K562 (cell line): ENCODE measurements around the gene MAP1S. TPM values are rescaled to one million over a fixed set of nuclear protein-coding genes. Genes with fewer than 3 reads are reported as not detected.

Source experiments
- CBFA2T2 ChIP-seq: fragments of 450-650 bp; conservative IDR thresholded peaks from 2 replicates; pipeline ENCODE4 v1.6.1; 2017; ENCODE audit warnings: mild to moderate bottlenecking
- CHD2 ChIP-seq: IDR thresholded peaks from 2 replicates; pipeline ENCODE4 v1.6.1; 2011; ENCODE audit warnings: low read depth, low read length
- COPS2 ChIP-seq: fragments of 450-650 bp; conservative IDR thresholded peaks from 2 replicates; pipeline ENCODE4 v1.6.1; 2016; ENCODE audit warnings: mild to moderate bottlenecking, moderate library complexity
- CREM ChIP-seq: IDR thresholded peaks from 2 replicates; pipeline ENCODE4 v1.6.1; 2014; ENCODE audit warnings: antibody characterized with exemption, low read depth
- E2F6 ChIP-seq, 2 experiments: IDR thresholded peaks; 2 replicates each; pipeline ENCODE4 v1.6.1; 2011; ENCODE audit warnings: borderline replicate concordance in 1 of 2, control low read depth in 1 of 2, low read depth in 1 of 2, low read length in 1 of 2, mild to moderate bottlenecking in 1 of 2, mixed read lengths in 1 of 2, moderate library complexity in 1 of 2; ENCODE audit not compliant: insufficient read depth in 1 of 2, insufficient read length in 1 of 2, poor library complexity in 1 of 2, severe bottlenecking in 1 of 2; ENCODE audit errors: extremely low read depth in 1 of 2
- FOS ChIP-seq: IDR thresholded peaks from 3 replicates; pipeline ENCODE4 v1.6.1; 2011; ENCODE audit not compliant: insufficient read length; ENCODE audit errors: extremely low read depth
- GABPA ChIP-seq: fragments of 200-800 bp; sonication (Bioruptor generic); conservative IDR thresholded peaks from 2 replicates; pipeline ENCODE4 v1.6.1; 2016; ENCODE audit warnings: low read depth, missing genetic modification characterization, missing compliant biosample characterization
- GATAD2B ChIP-seq: fragments of 450-650 bp; IDR thresholded peaks from 2 replicates; pipeline ENCODE4 v1.6.1; 2017; ENCODE audit warnings: mild to moderate bottlenecking, borderline replicate concordance
- HINFP ChIP-seq: fragments of 450-650 bp; conservative IDR thresholded peaks from 2 replicates; pipeline ENCODE4 v1.6.1; 2016; ENCODE audit warnings: missing genetic modification characterization, low read depth, mild to moderate bottlenecking, control low read depth, missing compliant biosample characterization
- HLTF ChIP-seq: fragments of 450-650 bp; IDR thresholded peaks from 2 replicates; pipeline ENCODE4 v1.6.1; 2016
- KDM1A ChIP-seq, 2 experiments: fragments of 450-650 bp; IDR thresholded peaks; 2 replicates each; pipeline ENCODE4 v1.6.1; 2016; ENCODE audit warnings: mild to moderate bottlenecking in 2 of 2
- MBD2 ChIP-seq: sonication (generic); IDR thresholded peaks from 2 replicates; pipeline ENCODE4 v1.6.1; 2016; ENCODE audit warnings: low read depth, borderline replicate concordance
- MYC ChIP-seq, 2 experiments: fragments of 250-450 bp in 1 of 2; sonication (Bioruptor Pico) in 1 of 2; IDR thresholded peaks; 2 replicates each; pipeline versions ENCODE4 v1.5.1 to v1.6.1; 2012 to 2021; ENCODE audit warnings: low read depth in 2 of 2, borderline replicate concordance in 1 of 2, improper control_type of control experiment in 1 of 2, low read length in 1 of 2, mild to moderate bottlenecking in 1 of 2, moderate library complexity in 1 of 2
- NFRKB ChIP-seq: fragments of 450-650 bp; IDR thresholded peaks from 2 replicates; pipeline ENCODE4 v1.6.1; 2016; ENCODE audit warnings: low read depth
- PRPF4 ChIP-seq: fragments of 200-400 bp; formaldehyde crosslinking; IDR thresholded peaks from one replicate; pipeline ENCODE4 v1.6.1; 2017; ENCODE audit warnings: low read length, low read depth, mild to moderate bottlenecking; ENCODE audit not compliant: insufficient read depth, poor library complexity, severe bottlenecking
- PTBP1 ChIP-seq: fragments of 200-400 bp; formaldehyde crosslinking; IDR thresholded peaks from 2 replicates; pipeline ENCODE4 v1.6.1; 2017; ENCODE audit warnings: low read depth, low read length
- RAD51 ChIP-seq: fragments of 450-650 bp; IDR thresholded peaks from 2 replicates; pipeline ENCODE4 v1.7.1; 2016; ENCODE audit warnings: low read depth, mild to moderate bottlenecking, borderline replicate concordance
- RB1 ChIP-seq: fragments of 450-650 bp; IDR thresholded peaks from 2 replicates; pipeline ENCODE4 v1.6.1; 2017; ENCODE audit warnings: low read depth, mild to moderate bottlenecking
- RHOXF2B ChIP-seq: fragments of 250-450 bp; sonication (Bioruptor Pico); conservative IDR thresholded peaks from 2 replicates; pipeline ENCODE4 v1.5.1; 2021
- SMARCA5 ChIP-seq: fragments of 450-650 bp; IDR thresholded peaks from 2 replicates; pipeline ENCODE4 v1.6.1; 2016
- TEAD1 ChIP-seq, 2 experiments: fragments of 450-650 bp in 1 of 2; sonication (generic) in 1 of 2; formaldehyde crosslinking; IDR thresholded peaks; 2 replicates each; pipeline versions ENCODE4 v1.4.0 to v1.8.0; 2020 to 2022; ENCODE audit warnings: mild to moderate bottlenecking in 2 of 2, missing genetic modification reagents in 1 of 2
- TEAD4 ChIP-seq, 2 experiments: sonication (generic) in 1 of 2; formaldehyde crosslinking in 1 of 2; IDR thresholded peaks; 2 replicates each; pipeline versions ENCODE4 v1.6.1 to v1.8.0; 2012 to 2022; ENCODE audit warnings: borderline replicate concordance in 1 of 2, inconsistent platforms in 1 of 2, low read length in 1 of 2, mild to moderate bottlenecking in 1 of 2, missing genetic modification reagents in 1 of 2
- TRIM24 ChIP-seq, 2 experiments: fragments of 450-650 bp; IDR thresholded peaks; 2 replicates each; pipeline ENCODE4 v1.6.1; 2016
- XRCC5 ChIP-seq: fragments of 200-400 bp; formaldehyde crosslinking; IDR thresholded peaks from 2 replicates; pipeline ENCODE4 v1.6.1; 2017; ENCODE audit warnings: low read depth, mild to moderate bottlenecking, low read length
- YY1 ChIP-seq, 3 experiments: IDR thresholded peaks; 2 replicates each; pipeline ENCODE4 v1.6.1; 2011; ENCODE audit warnings: low read length in 2 of 3, mild to moderate bottlenecking in 2 of 3, moderate library complexity in 2 of 3, borderline replicate concordance in 1 of 3, control low read depth in 1 of 3, low read depth in 1 of 3; ENCODE audit not compliant: insufficient read depth in 3 of 3, insufficient replicate concordance in 2 of 3, control insufficient read depth in 1 of 3, insufficient read length in 1 of 3; ENCODE audit errors: extremely low read depth in 1 of 3
- ZNF584 ChIP-seq: fragments of 200-800 bp; sonication (Bioruptor generic); IDR thresholded peaks from 2 replicates; pipeline ENCODE4 v1.6.1; 2016; ENCODE audit warnings: low read depth, mild to moderate bottlenecking, missing genetic modification characterization, missing compliant biosample characterization
- polyA plus RNA-seq, 8 experiments: library from polyadenylated mRNA; depleted of rRNA in 4 of 8; stranded (reverse) in 5 of 8; unstranded in 3 of 8; fragments of >200 nt; fragmentation: Nextera tagmentation in 2 of 8; fragmentation: Illumina TruSeq in 1 of 8; extraction: Ambion mirVana in 2 of 8; extraction: Trizol in 1 of 8; gene quantifications; 2 replicates each; pipeline versions ENCODE4 v1.2.1 to v1.2.3, GENCODE V29; 2011 to 2014; ENCODE audit warnings: inconsistent platforms in 1 of 8, missing spikeins in 1 of 8
- total RNA-seq, 7 experiments: library from RNA; depleted of rRNA in 6 of 7; stranded (reverse); fragments of >200 nt in 6 of 7; fragmentation: Illumina TruSeq in 2 of 7; extraction: Trizol in 2 of 7; gene quantifications; 2 replicates each; pipeline versions ENCODE4 v1.2.1 to v1.2.3, GENCODE V29; 2011 to 2021; ENCODE audit warnings: low replicate concordance in 1 of 7
- TF ChIP-seq, protein P1 (sequence below): sonication (generic); formaldehyde crosslinking; IDR thresholded peaks from 2 replicates; pipeline ENCODE4 v1.9.0; 2022; ENCODE audit warnings: mild to moderate bottlenecking, missing genetic modification reagents

The MAP1S gene
- total and polyA plus RNA-seq, 9 of the 15 experiments (the other 6 are each of a cell fraction or from before 2014, with no cell fraction given): 2.0 to 81.0 (median 9.5) TPM

DNA sequence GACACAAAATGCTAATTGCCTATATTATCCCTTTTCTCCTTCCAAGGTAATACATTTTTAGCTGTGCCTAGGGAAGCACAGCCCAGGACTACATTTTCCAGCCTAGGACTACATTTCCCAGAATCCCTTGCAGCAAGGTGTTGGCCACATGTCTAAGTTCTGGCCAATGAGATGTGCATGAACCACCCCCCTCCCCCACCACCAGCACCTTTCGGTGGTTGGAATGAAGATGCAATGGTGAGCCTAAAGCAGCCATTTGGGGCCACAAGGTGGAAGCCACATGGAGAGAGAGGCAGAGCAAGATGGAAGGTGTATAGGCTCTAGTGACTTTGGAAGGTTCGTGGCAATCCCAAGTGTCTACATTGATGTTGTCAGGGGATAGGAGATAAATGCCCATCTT is 47.4 kb upstream of the MAP1S start (continued):
- TF ChIP-seq NFRKB (no peak), RHOXF2B (CRISPR knock-in tag) (no peak), E2F6 (IDR thresholded peaks at IDR 0.05; ENCODE audit: borderline replicate concordance in 1 of 2, extremely low read depth in 1 of 2, insufficient read depth in 1 of 2, insufficient read length in 1 of 2, low read depth in 1 of 2, low read length in 1 of 2, poor library complexity in 1 of 2, severe bottlenecking in 1 of 2) (peak in 1 of 2 experiments; percentile 29), TEAD4 (IDR thresholded peaks at IDR 0.05; ENCODE audit: low read length) (peak; percentile 28; the same call in 1 of the 2 replicates), TEAD4 (CRISPR knock-in tag; IDR thresholded peaks at IDR 0.05; ENCODE audit: borderline replicate concordance) (no peak), HLTF (peak; percentile 100), KDM1A (IDR thresholded peaks at IDR 0.05) (peak in 1 of 2 experiments; percentile 85; a peak in 2 of 4 replicates), GATAD2B (no peak), MBD2 (peak; percentile 75; the same call in 1 of the 2 replicates), RAD51 (peak; percentile 91), ZNF584 (CRISPR knock-in tag) (no peak), XRCC5 (0 out of 2 replicates have a peak, but pooled peaks have one; percentile 52), YY1 (IDR thresholded peaks at IDR 0.05; ENCODE audit: borderline replicate concordance in 1 of 3, control insufficient read depth in 1 of 3, extremely low read depth in 1 of 3, insufficient read depth in 3 of 3, insufficient read length in 1 of 3, insufficient replicate concordance in 2 of 3, low read depth in 1 of 3, low read length in 2 of 3) (peak in 1 of 3 experiments; percentile 68), FOS (peak; percentile 73), PRPF4 (no peak), CREM (peak; percentile 63), HINFP (no peak), CHD2 (peak; percentile 75), RB1 (0 out of 2 replicates have a peak, but pooled peaks have one; percentile 16), TEAD1 (CRISPR knock-in tag; IDR thresholded peaks at IDR 0.05) (peak in 1 of 2 experiments; percentile 66; a peak in 1 of 4 replicates), COPS2 (no peak), PTBP1 (0 out of 2 replicates have a peak, but pooled peaks have one; percentile 49), TRIM24 (IDR thresholded peaks at IDR 0.05) (peak in 1 of 2 experiments; percentile 60; a peak in 1 of 4 replicates), MYC (IDR thresholded peaks at IDR 0.05; ENCODE audit: low read depth, low read length) (peak; percentile 26; the same call in 1 of the 2 replicates), MYC (CRISPR knock-in tag; IDR thresholded peaks at IDR 0.05; ENCODE audit: borderline replicate concordance, low read depth) (no peak), GABPA (tag) (no peak), CBFA2T2 (peak; percentile 55), SMARCA5 (peak; percentile 95; the same call in 1 of the 2 replicates)
- TF ChIP-seq, protein P1, sequence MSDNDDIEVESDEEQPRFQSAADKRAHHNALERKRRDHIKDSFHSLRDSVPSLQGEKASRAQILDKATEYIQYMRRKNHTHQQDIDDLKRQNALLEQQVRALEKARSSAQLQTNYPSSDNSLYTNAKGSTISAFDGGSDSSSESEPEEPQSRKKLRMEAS (CRISPR knock-in tag): peak; percentile 72
